ENCODE results near the gene PARVG.
"Not testable (repeated sequence)": the region's sequence is repeated elsewhere in the genome, so short reads cannot be mapped to it uniquely, and the experiment has no call there.

The PARVG gene

GRCh38 chr22:44225091-44225689 lies 44.5 kb downstream of the PARVG start:
- Histone ChIP-seq H3K9me3 (replicated peaks in 1 of 11) (peaks cover 12 to 25% (median 18%) of the 10 kb centered on the region in 11 experiments), H3K4me1 (peaks cover 0 to 20% (median 12%) of the 10 kb centered on the region in 10 experiments; a peak in 11 of 20 replicates), H3K27ac (no peak overlapping the region), H3K36me3 (no peaks in the 10 kb centered on the region), H4K20me1 (no peaks in the 10 kb centered on the region; a peak in 1 of 22 replicates), H3K9ac (no peak overlapping the region), H3K4me3 (no peak overlapping the region), H3K27me3 (peaks cover 0 to 22% (median 0%) of the 10 kb centered on the region in 11 experiments; a peak in 7 of 22 replicates), H3K4me2 (no peak overlapping the region)
- no peak for TF ChIP-seq Cebpa-rat (IDR thresholded peaks at IDR 0.05)

GRCh38 chr22:44225812-44226211 lies 45.1 kb downstream of the PARVG start:
- Histone ChIP-seq H3K27ac (no peak overlapping the region), H3K4me1 (peaks cover 0 to 17% (median 10%) of the 10 kb centered on the region in 10 experiments; a peak in 11 of 20 replicates), H4K20me1 (no peaks in the 10 kb centered on the region; a peak in 1 of 22 replicates), H3K9ac (no peak overlapping the region), H3K9me3 (replicated peaks in 1 of 11) (peaks cover 12 to 25% (median 18%) of the 10 kb centered on the region in 11 experiments), H3K36me3 (no peaks in the 10 kb centered on the region), H3K4me2 (no peak overlapping the region), H3K4me3 (no peak overlapping the region), H3K27me3 (peaks cover 0 to 22% (median 0%) of the 10 kb centered on the region in 11 experiments; a peak in 7 of 22 replicates)
- no peak for TF ChIP-seq Cebpa-rat (IDR thresholded peaks at IDR 0.05)

GRCh38 chr22:44229331-44229730 lies 48.6 kb downstream of the PARVG start:
- Histone ChIP-seq H3K4me2 (no peak overlapping the region), H3K36me3 (no peaks in the 10 kb centered on the region), H3K4me1 (no peaks in the 10 kb centered on the region), H3K27me3 (peaks cover 0 to 13% (median 0%) of the 10 kb centered on the region in 11 experiments; a peak in 4 of 22 replicates), H4K20me1 (no peaks in the 10 kb centered on the region), H3K4me3 (no peak overlapping the region), H3K9me3 (replicated peaks in 1 of 11) (peaks cover 12 to 25% (median 18%) of the 10 kb centered on the region in 11 experiments), H3K27ac (no peak overlapping the region), H3K9ac (no peak overlapping the region)
- no peak for TF ChIP-seq Cebpa-rat (IDR thresholded peaks at IDR 0.05)

- no peak overlapping the region for H3K4me2 ChIP-seq
- no peak for TF ChIP-seq Cebpa-rat (IDR thresholded peaks at IDR 0.05)
- H3K9me3 ChIP-seq (replicated peaks in 1 of 11) = peaks cover 12 to 25% (median 18%) of the 10 kb centered on the region in 11 experiments
- H3K27me3 ChIP-seq = peaks cover 0 to 13% (median 0%) of the 10 kb centered on the region in 11 experiments; a peak in 4 of 22 replicates
- no peak overlapping the region for H3K27ac ChIP-seq
- H3K4me1 ChIP-seq = no peaks in the 10 kb centered on the region
- H3K4me3 ChIP-seq = no peak overlapping the region
- H3K9ac ChIP-seq = no peak overlapping the region
- no peaks in the 10 kb centered on the region for H3K36me3 ChIP-seq
- H4K20me1 ChIP-seq = no peaks in the 10 kb centered on the region
Measured at GRCh38 chr22:44229809-44230208, 49.1 kb downstream of the PARVG start.

GRCh38 chr22:44231233-44231632 lies 50.5 kb downstream of the PARVG start:
- Histone ChIP-seq H3K9me3 (replicated peaks in 1 of 11) (peaks cover 12 to 25% (median 18%) of the 10 kb centered on the region in 11 experiments), H3K27me3 (0 out of 22 replicates have a peak, but pooled peaks cover 0 to 2% (median 0%) of the 10 kb centered on the region in 11 experiments), H3K4me3 (no peak overlapping the region), H3K36me3 (no peaks in the 10 kb centered on the region), H3K27ac (no peak overlapping the region), H3K9ac (no peak overlapping the region), H3K4me2 (no peak overlapping the region), H3K4me1 (no peaks in the 10 kb centered on the region), H4K20me1 (no peaks in the 10 kb centered on the region)
- TF ChIP-seq Cebpa-rat (IDR thresholded peaks at IDR 0.05) = no peak

GRCh38 chr22:44234372-44234771 lies 53.6 kb downstream of the PARVG start:
- H3K27ac ChIP-seq, H3K36me3 ChIP-seq, H3K4me3 ChIP-seq, H4K20me1 ChIP-seq, H3K4me2 ChIP-seq, H3K4me1 ChIP-seq, H3K9ac ChIP-seq, H3K27me3 ChIP-seq: not testable (repeated sequence)
- peaks cover 2 to 15% (median 7%) of the 10 kb centered on the region in 11 experiments; a peak in 13 of 22 replicates for H3K9me3 ChIP-seq (replicated peaks in 1 of 11)

GRCh38 chr22:44237290-44237689 lies 56.6 kb downstream of the PARVG start:
- Histone ChIP-seq H3K4me1 (peaks cover 0 to 5% (median 0%) of the 10 kb centered on the region in 10 experiments; a peak in 3 of 20 replicates), H3K4me2 (no peak overlapping the region), H4K20me1 (no peaks in the 10 kb centered on the region), H3K36me3 (no peaks in the 10 kb centered on the region), H3K27me3 (no peaks in the 10 kb centered on the region), H3K27ac (no peak overlapping the region), H3K4me3 (no peak overlapping the region), H3K9ac (no peak overlapping the region), H3K9me3 (replicated peaks in 1 of 11) (peaks cover 0 to 15% (median 4%) of the 10 kb centered on the region in 11 experiments; a peak in 6 of 22 replicates)
- TF ChIP-seq Cebpa-rat (IDR thresholded peaks at IDR 0.05) = no peak

- not testable (repeated sequence) for H3K4me3 ChIP-seq, H4K20me1 ChIP-seq, H3K27ac ChIP-seq, H3K36me3 ChIP-seq, H3K27me3 ChIP-seq, H3K4me2 ChIP-seq, H3K4me1 ChIP-seq, H3K9ac ChIP-seq
- peaks cover 0 to 15% (median 4%) of the 10 kb centered on the region in 11 experiments; a peak in 6 of 22 replicates for H3K9me3 ChIP-seq (replicated peaks in 1 of 11)
Measured at GRCh38 chr22:44241121-44241520, 60.4 kb downstream of the PARVG start.

- H3K4me2 ChIP-seq = no peak overlapping the region
- no peak for TF ChIP-seq Cebpa-rat (IDR thresholded peaks at IDR 0.05)
- H4K20me1 ChIP-seq = no peaks in the 10 kb centered on the region
- no peaks in the 10 kb centered on the region for H3K27me3 ChIP-seq
- H3K4me3 ChIP-seq = no peak overlapping the region
- H3K9ac ChIP-seq = no peak overlapping the region
- peaks cover 0 to 12% (median 9%) of the 10 kb centered on the region in 10 experiments; a peak in 13 of 20 replicates for H3K4me1 ChIP-seq
- H3K27ac ChIP-seq = no peak overlapping the region
- no peaks in the 10 kb centered on the region for H3K36me3 ChIP-seq
- peaks cover 0 to 7% (median 3%) of the 10 kb centered on the region in 11 experiments; a peak in 3 of 22 replicates for H3K9me3 ChIP-seq (replicated peaks in 1 of 11)
Measured at GRCh38 chr22:44242946-44243724, 62.4 kb downstream of the PARVG start.

Measured in BLaER1 treated with 17β-estradiol and CSF1 and Interleukin-3, amounts not matched to agents 10 nM and 100 nM (cell line).